Thyroid gland (tissue), 4 donors: ENCODE data around the gene UQCRFS1.

Source experiments
- CTCF ChIP-seq, 6 experiments: fragments of 200-600 bp in 3 of 6; fragments of 450-650 bp in 3 of 6; sonication (generic) in 3 of 6; IDR thresholded peaks; one replicate each; pipeline ENCODE4 v1.5.1; 2016 to 2019; ENCODE audit warnings: antibody characterized with exemption in 6 of 6, mild to moderate bottlenecking in 2 of 6, inconsistent platforms in 1 of 6, moderate library complexity in 1 of 6
- POLR2A ChIP-seq, 2 donors: fragments of 450-650 bp; IDR thresholded peaks; one replicate each; pipeline ENCODE4 v1.6.1; 2017; ENCODE audit warnings: antibody characterized with exemption in 2 of 2, mild to moderate bottlenecking in 2 of 2, moderate library complexity in 1 of 2

- no peak for TF ChIP-seq CTCF (IDR thresholded peaks at IDR 0.05)
- TF ChIP-seq POLR2A (IDR thresholded peaks at IDR 0.05) = no peak
Measured at GRCh38 chr19:29239213-29239776, 26.3 kb upstream of the UQCRFS1 start.
